H1 (cell line): ENCODE results near the gene TRAPPC3. TPM values are rescaled to one million over a fixed set of nuclear protein-coding genes. Genes with fewer than 3 reads are reported as not detected.
A peak's percentile ranks its signal among the peaks of the same experiment; 100 is the strongest.

ENCODE experiments used
- CTCF ChIA-PET: fragments of 300-600 bp; sonication (Branson Sonifier 250); formaldehyde crosslinking; loops from one replicate; lab custom pipeline; 2021; ENCODE audit not compliant: partially characterized antibody; lab: Charles Lee
- POLR2A ChIA-PET: fragments of 300-600 bp; sonication (Branson Sonifier 250); formaldehyde crosslinking; loops from one replicate; lab custom pipeline; 2021; ENCODE audit warnings: inconsistent platforms; ENCODE audit not compliant: partially characterized antibody; lab: Charles Lee
- DNase-seq, 2 experiments: peaks; one replicate each; pipeline versions ENCODE4 v3.0.0 to v3.0.0-alpha.2; 2010 to 2022; ENCODE audit warnings: low spot score in 2 of 2, low read depth in 1 of 2, mixed read lengths in 1 of 2
- FAIRE-seq: peaks from 2 replicates; lab custom pipeline; 2011; peaks lifted over from hg19 to GRCh38; lab: Jason Lieb, UNC
- H2AFZ ChIP-seq: 2 replicates; pipeline ENCODE4 v1.8.1; 2012; ENCODE audit warnings: low read length, inconsistent platforms
- H2AK5ac ChIP-seq: 2 replicates; pipeline ENCODE4 v1.6.1; 2013; ENCODE audit warnings: low read depth, low read length
- H2BK120ac ChIP-seq: replicated peaks from 2 replicates; pipeline ENCODE3; 2013; ENCODE audit warnings: low read depth, low read length, inconsistent platforms
- H2BK12ac ChIP-seq: 2 replicates; pipeline ENCODE4 v1.6.1; 2013; ENCODE audit warnings: low read depth, low read length
- H2BK15ac ChIP-seq: 2 replicates; pipeline ENCODE4 v1.6.1; 2013; ENCODE audit warnings: low read length
- H2BK20ac ChIP-seq: 2 replicates; pipeline ENCODE4 v1.6.1; 2013; ENCODE audit warnings: low read length
- H2BK5ac ChIP-seq: 2 replicates; pipeline ENCODE4 v1.6.1; 2013; ENCODE audit warnings: low read depth, low read length
- H3K14ac ChIP-seq: 2 replicates; pipeline ENCODE4 v1.6.1; 2013; ENCODE audit warnings: inconsistent platforms; ENCODE audit not compliant: insufficient read length
- H3K18ac ChIP-seq: 2 replicates; pipeline ENCODE4 v1.6.1; 2013; ENCODE audit warnings: low read length; ENCODE audit errors: extremely low read depth
- H3K23ac ChIP-seq: 2 replicates; pipeline ENCODE4 v1.6.1; 2013; ENCODE audit warnings: inconsistent platforms; ENCODE audit not compliant: insufficient read length
- H3K23me2 ChIP-seq: 2 replicates; pipeline ENCODE4 v1.6.1; 2013; ENCODE audit warnings: low read depth, low read length
- H3K27ac ChIP-seq: 2 replicates; pipeline ENCODE4 v1.6.1; 2011; ENCODE audit warnings: low read depth, low read length, inconsistent platforms
- H3K27me3 ChIP-seq, 4 experiments: replicated peaks in 1 of 4; 1 replicate in 1 of 4; 2 replicates in 3 of 4; pipeline versions ENCODE4 v1.6.1 to v1.8.1; 2011 to 2013; ENCODE audit warnings: low read length in 3 of 4, mild to moderate bottlenecking in 3 of 4, inconsistent platforms in 2 of 4, mixed read lengths in 2 of 4, moderate library complexity in 1 of 4; ENCODE audit not compliant: control insufficient read depth in 3 of 4, insufficient read depth in 3 of 4; ENCODE audit errors: extremely low read depth in 1 of 4
- H3K36me3 ChIP-seq, 4 experiments: 2 replicates each; pipeline versions ENCODE4 v1.6.1 to v1.8.1; 2011 to 2013; ENCODE audit warnings: mild to moderate bottlenecking in 4 of 4, low read length in 3 of 4, moderate library complexity in 2 of 4, control low read depth in 1 of 4, inconsistent platforms in 1 of 4; ENCODE audit not compliant: insufficient read depth in 4 of 4, control insufficient read depth in 2 of 4
- H3K4ac ChIP-seq: replicated peaks from 2 replicates; pipeline ENCODE3; 2013; ENCODE audit warnings: low read length, low read depth, mixed read lengths, inconsistent platforms; ENCODE audit not compliant: insufficient read length
- H3K4me1 ChIP-seq, 4 experiments: replicated peaks in 1 of 4; 1 replicate in 1 of 4; 2 replicates in 3 of 4; pipeline versions ENCODE4 v1.6.1 to v1.8.1; 2011 to 2013; ENCODE audit warnings: low read length in 3 of 4, inconsistent platforms in 2 of 4, mixed read lengths in 1 of 4; ENCODE audit not compliant: insufficient read depth in 4 of 4, control insufficient read depth in 3 of 4
- H3K4me2 ChIP-seq, 2 experiments: 2 replicates each; pipeline versions ENCODE4 v1.6.1 to v1.8.1; 2011 to 2013; ENCODE audit warnings: low read depth in 2 of 2, low read length in 2 of 2, control low read depth in 1 of 2, inconsistent platforms in 1 of 2, mild to moderate bottlenecking in 1 of 2; ENCODE audit not compliant: insufficient read depth in 1 of 2
- H3K4me3 ChIP-seq, 4 experiments: fragments of 200-600, 300-600 bp in 1 of 4; sonication (generic), shearing (Covaris generic), sonication (Bioruptor Twin) in 1 of 4; 2 replicates each; pipeline versions ENCODE4 v1.5.1 to v1.8.1; 2011 to 2016; ENCODE audit warnings: low read length in 4 of 4, low read depth in 3 of 4, control low read depth in 2 of 4, inconsistent platforms in 2 of 4, mild to moderate bottlenecking in 2 of 4, mixed read lengths in 1 of 4, moderate library complexity in 1 of 4; ENCODE audit not compliant: insufficient read depth in 2 of 4; ENCODE audit errors: extremely low read depth in 1 of 4
- H3K56ac ChIP-seq: replicated peaks from 2 replicates; pipeline ENCODE3; 2013; ENCODE audit warnings: low read depth, mild to moderate bottlenecking, mixed read lengths, low read length, inconsistent platforms; ENCODE audit not compliant: insufficient read length
- H3K79me1 ChIP-seq: 2 replicates; pipeline ENCODE4 v1.6.1; 2013; ENCODE audit warnings: low read depth, low read length, control low read depth
- H3K79me2 ChIP-seq, 2 experiments: 2 replicates each; pipeline versions ENCODE4 v1.6.1 to v1.8.1; 2012 to 2013; ENCODE audit warnings: low read length in 2 of 2, mild to moderate bottlenecking in 2 of 2, inconsistent platforms in 1 of 2; ENCODE audit not compliant: insufficient read depth in 2 of 2, control insufficient read depth in 1 of 2
- H3K9ac ChIP-seq, 4 experiments: replicated peaks in 1 of 4; 1 replicate in 1 of 4; 2 replicates in 3 of 4; pipeline versions ENCODE4 v1.6.1 to v1.8.1; 2011 to 2013; ENCODE audit warnings: low read depth in 3 of 4, low read length in 3 of 4, control low read depth in 2 of 4, mild to moderate bottlenecking in 2 of 4, moderate library complexity in 2 of 4, inconsistent platforms in 1 of 4; ENCODE audit errors: extremely low read depth in 1 of 4
- H3K9me3 ChIP-seq, 2 experiments: 2 replicates each; pipeline versions ENCODE4 v1.6.1 to v1.8.1; 2012 to 2013; ENCODE audit warnings: mild to moderate bottlenecking in 2 of 2, moderate library complexity in 2 of 2, control low read depth in 1 of 2, inconsistent platforms in 1 of 2, low read depth in 1 of 2, low read length in 1 of 2, mixed read lengths in 1 of 2; ENCODE audit not compliant: insufficient read depth in 2 of 2
- H4K20me1 ChIP-seq, 2 experiments: replicated peaks in 1 of 2; 2 replicates each; pipeline versions ENCODE3 to v1.8.1; 2011 to 2013; ENCODE audit warnings: inconsistent platforms in 2 of 2, low read length in 2 of 2, mild to moderate bottlenecking in 1 of 2; ENCODE audit not compliant: insufficient read depth in 2 of 2, control insufficient read depth in 1 of 2
- H4K5ac ChIP-seq: 2 replicates; pipeline ENCODE4 v1.6.1; 2013; ENCODE audit warnings: low read length, low read depth, mixed read lengths, inconsistent platforms; ENCODE audit not compliant: insufficient read length
- H4K8ac ChIP-seq: 2 replicates; pipeline ENCODE4 v1.8.0; 2013; ENCODE audit warnings: mild to moderate bottlenecking, moderate library complexity, low read length, inconsistent platforms; ENCODE audit not compliant: insufficient read depth; ENCODE audit errors: extremely low read depth
- H4K91ac ChIP-seq: replicated peaks from 2 replicates; pipeline ENCODE3; 2013; ENCODE audit warnings: low read length, mixed read lengths, inconsistent platforms; ENCODE audit not compliant: insufficient read length
- CEBPB ChIP-seq: IDR thresholded peaks from 2 replicates; pipeline ENCODE4 v1.6.1; 2012; ENCODE audit warnings: low read depth, low read length
- CHD1 ChIP-seq: IDR thresholded peaks from 2 replicates; pipeline ENCODE4 v1.6.1; 2012; ENCODE audit warnings: low read depth, low read length, improper control_type of control experiment
- CREB1 ChIP-seq: IDR thresholded peaks from 2 replicates; pipeline ENCODE4 v1.6.1; 2012; ENCODE audit warnings: inconsistent platforms
- KDM1A ChIP-seq: fragments of 200-600, 300-600 bp; sonication (generic); IDR thresholded peaks from 2 replicates; pipeline ENCODE4 v1.7.1; 2016; ENCODE audit warnings: mild to moderate bottlenecking, low read length, borderline replicate concordance
- KDM4A ChIP-seq: IDR thresholded peaks from one replicate; pipeline ENCODE4 v1.7.1; 2012; ENCODE audit warnings: low read depth, mild to moderate bottlenecking, moderate library complexity, low read length, inconsistent platforms; ENCODE audit not compliant: severe bottlenecking
- POU5F1 ChIP-seq: IDR thresholded peaks from 2 replicates; pipeline ENCODE4 v1.6.1; 2011; ENCODE audit warnings: low read depth, mild to moderate bottlenecking, low read length, moderate library complexity
- RNF2 ChIP-seq: fragments of 200-900, 300-1000 bp; sonication (generic); IDR thresholded peaks from 2 replicates; pipeline ENCODE4 v1.7.1; 2016; ENCODE audit warnings: borderline replicate concordance, low read depth, mild to moderate bottlenecking, antibody characterized with exemption, low read length; ENCODE audit not compliant: poor library complexity, severe bottlenecking; ENCODE audit errors: missing control alignments
- SIX5 ChIP-seq: IDR thresholded peaks from 2 replicates; pipeline ENCODE4 v1.6.1; 2011; ENCODE audit warnings: mild to moderate bottlenecking, low read depth, low read length
- SP1 ChIP-seq: IDR thresholded peaks from 2 replicates; pipeline ENCODE4 v1.6.1; 2011; ENCODE audit warnings: low read depth, low read length
- TAF7 ChIP-seq: optimal IDR thresholded peaks from 2 replicates; pipeline ENCODE3; 2011; ENCODE audit warnings: low read depth, mild to moderate bottlenecking, inconsistent platforms, low read length, moderate library complexity, borderline replicate concordance
- TCF12 ChIP-seq: IDR thresholded peaks from 2 replicates; pipeline ENCODE4 v1.6.1; 2011; ENCODE audit warnings: low read depth, mild to moderate bottlenecking, low read length
- YY1 ChIP-seq: IDR thresholded peaks from 2 replicates; pipeline ENCODE4 v1.6.1; 2011; ENCODE audit warnings: low read depth, mild to moderate bottlenecking, low read length
- WGBS, 2 experiments: shearing (Covaris generic) in 1 of 2; methylation state at CpG; one replicate each; pipeline versions ENCODE4 v1.1.6 to v1.1.7; 2013 to 2015; ENCODE audit warnings: low lambda C conversion rate in 2 of 2, mixed read lengths in 2 of 2, inconsistent platforms in 1 of 2, low coverage in 1 of 2, missing lambda C conversion rate in 1 of 2; ENCODE audit not compliant: insufficient replicate concordance in 2 of 2, insufficient coverage in 1 of 2, insufficient read length in 1 of 2; ENCODE audit errors: extremely low coverage in 1 of 2, missing lambda C conversion rate in 1 of 2; 5-methylcytosine and 5-hydroxymethylcytosine counted together
- polyA plus RNA-seq, 7 experiments: library from polyadenylated mRNA; depleted of rRNA in 3 of 7; stranded (reverse) in 5 of 7; unstranded in 2 of 7; fragments of >200 nt in 5 of 7; fragments of 200-250 nt in 2 of 7; gene quantifications; 1 replicate in 5 of 7; 2 replicates in 1 of 7; 4 replicates in 1 of 7; pipeline versions ENCODE4 v1.2.1 to v1.2.3, GENCODE V29; 2011 to 2013; ENCODE audit warnings: missing spikeins in 2 of 7, mixed read lengths in 2 of 7
- total RNA-seq: library from RNA; stranded (reverse); fragmentation: NEBNext Ultra II Directional; extraction: Animal tissue kit (Norgen Biotek cat#: 25700); gene quantifications from 2 replicates; pipeline ENCODE4 v1.2.1, GENCODE V29; 2021

The TRAPPC3 gene
- total and polyA plus RNA-seq, 2 of the 8 experiments (the other 6 are each of a cell fraction or from before 2014, with no cell fraction given): 47.8 to 51.0 TPM

DNA sequence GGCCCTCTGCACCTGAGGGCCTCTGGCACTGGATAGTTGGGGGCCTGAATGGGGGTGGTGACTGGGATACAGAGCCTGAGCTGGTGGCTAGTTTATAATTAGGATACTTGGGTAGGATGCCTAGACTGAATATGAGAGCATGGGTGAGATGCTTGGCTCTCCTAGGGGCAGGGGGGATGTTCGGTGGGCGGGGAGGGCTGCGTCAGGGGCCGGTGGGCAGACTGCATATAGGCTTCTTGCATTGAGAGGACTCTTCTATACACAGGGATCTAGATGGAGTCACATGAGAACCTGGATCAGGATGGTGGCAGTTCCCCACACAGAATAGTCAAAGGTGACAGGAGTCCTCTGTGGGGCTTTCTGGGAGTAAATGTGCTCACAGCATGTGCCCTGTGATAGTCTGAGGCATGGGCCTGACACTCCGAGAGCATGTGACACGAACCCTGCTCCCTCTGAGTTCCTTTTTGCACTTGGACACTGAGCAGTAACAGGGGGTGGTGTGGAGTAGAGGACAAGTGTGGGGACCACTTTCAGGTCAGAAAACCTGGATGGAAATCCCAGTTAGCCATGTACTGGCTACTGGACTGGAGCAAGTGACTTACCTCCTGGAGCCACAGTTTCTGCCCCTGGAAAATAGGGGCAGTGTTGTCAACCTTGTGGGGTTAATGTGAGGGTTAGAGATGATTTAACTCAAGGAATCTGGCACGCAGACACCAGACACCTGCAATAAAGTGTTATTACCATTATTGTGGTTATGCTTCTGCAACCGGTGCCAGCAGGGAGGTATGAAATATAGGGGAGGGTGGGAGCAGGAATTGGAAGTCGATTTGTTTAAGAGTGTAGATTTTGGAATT is 8.9 kb upstream of the TRAPPC3 start:
- FAIRE-seq (no peak), DNase-seq (no peak)
- Histone ChIP-seq H3K79me2 (peaks cover 0 to 47% of the 10 kb centered on the region in 2 experiments; a peak in 3 of 4 replicates), H3K4ac (no peak overlapping the region), H3K27me3 (peaks cover 8 to 20% (median 19%) of the 10 kb centered on the region in 4 experiments), H3K9me3 (no peaks in the 10 kb centered on the region), H2BK5ac (no peak overlapping the region), H4K8ac (no peak overlapping the region), H3K79me1 (peaks cover 17% of the 10 kb centered on the region), H3K4me2 (peak overlapping the region; percentile 88 to 96; a peak in 3 of 4 replicates), H2BK120ac (no peak overlapping the region), H2AK5ac (no peak overlapping the region; the same call in 1 of the 2 replicates), H3K36me3 (no peaks in the 10 kb centered on the region), H3K23me2 (peaks cover 11% of the 10 kb centered on the region), H3K4me1 (peaks cover 0 to 27% (median 16%) of the 10 kb centered on the region in 4 experiments; a peak in 6 of 7 replicates), H2AFZ (no peak overlapping the region), H4K5ac (no peak overlapping the region), H3K14ac (no peak overlapping the region), H2BK20ac (no peak overlapping the region), H3K56ac (no peak overlapping the region), H4K91ac (no peak overlapping the region), H3K27ac (no peak overlapping the region), H3K23ac (no peak overlapping the region), H2BK15ac (peak overlapping the region; percentile 46; the same call in 1 of the 2 replicates), H2BK12ac (no peak overlapping the region), H3K9ac (no peak overlapping the region; a peak in 1 of 7 replicates), H3K18ac (no peak overlapping the region), H3K4me3 (peak overlapping the region; percentile 64 to 96 (median 76); a peak in 4 of 8 replicates), H4K20me1 (peaks cover 0 to 13% of the 10 kb centered on the region in 2 experiments)
- 94 to 100% methylated on average over 1 to 9 of the region's 9 CpGs for WGBS, 2 experiments
- ChIA-PET POLR2A (interaction anchor here (1.8 to 5.1 kb wide), 4 partner anchors 19 to 148 kb away, joined by 3 to 44 read pairs (median 19); partner anchors contain the start of gene SH3D21), CTCF (interaction anchor here (0.5 to 10.1 kb wide), 5 partner anchors 16 to 164 kb away, joined by 3 to 261 read pairs (median 5); no protein-coding TSS in a partner anchor)
- TF ChIP-seq CHD1 (no peak), SP1 (no peak), CEBPB (no peak), KDM1A (no peak), YY1 (no peak), TAF7 (no peak), RNF2 (no peak), CREB1 (no peak), TCF12 (no peak), POU5F1 (no peak), SIX5 (no peak), KDM4A (no peak)
